Esophagus squamous epithelium (tissue), 4 donors: ENCODE results near the gene SS18L1.

Experiments used
- CTCF ChIP-seq, 6 experiments: fragments of 450-650 bp in 4 of 6; fragments of 200-600 bp in 2 of 6; sonication (generic) in 2 of 6; IDR thresholded peaks; one replicate each; pipeline ENCODE4 v1.5.1; 2016 to 2019; ENCODE audit warnings: antibody characterized with exemption in 6 of 6, mild to moderate bottlenecking in 4 of 6, moderate library complexity in 4 of 6
- POLR2A ChIP-seq, 4 donors: fragments of 450-650 bp; IDR thresholded peaks; one replicate each; pipeline ENCODE4 v1.6.1; 2017; ENCODE audit warnings: antibody characterized with exemption in 4 of 4, mild to moderate bottlenecking in 4 of 4, moderate library complexity in 3 of 4

- TF ChIP-seq CTCF (IDR thresholded peaks at IDR 0.05): no peak
- no peak for TF ChIP-seq POLR2A (IDR thresholded peaks at IDR 0.05)
Measured at GRCh38 chr20:62215020-62215990, 71.7 kb downstream of the SS18L1 start.
